Tibial nerve (tissue), 4 donors: ENCODE measurements around the gene STAMBPL1.

Experiments used
- CTCF ChIP-seq, 5 experiments: fragments of 200-600 bp in 3 of 5; fragments of 450-650 bp in 2 of 5; sonication (generic) in 3 of 5; IDR thresholded peaks; one replicate each; pipeline ENCODE4 v1.5.1; 2016 to 2019; ENCODE audit warnings: antibody characterized with exemption in 5 of 5, mild to moderate bottlenecking in 3 of 5, moderate library complexity in 2 of 5
- EP300 ChIP-seq, 2 donors: sonication (generic); formaldehyde crosslinking; IDR thresholded peaks; one replicate each; pipeline ENCODE4 v1.6.1; 2017; ENCODE audit warnings: antibody characterized with exemption in 2 of 2, mild to moderate bottlenecking in 1 of 2
- POLR2A ChIP-seq, 2 donors: fragments of 450-650 bp; IDR thresholded peaks; one replicate each; pipeline ENCODE4 v1.6.1; 2017; ENCODE audit warnings: antibody characterized with exemption in 2 of 2, mild to moderate bottlenecking in 2 of 2, moderate library complexity in 2 of 2

- no peak for TF ChIP-seq CTCF (IDR thresholded peaks at IDR 0.05)
- TF ChIP-seq POLR2A (IDR thresholded peaks at IDR 0.05): no peak
- TF ChIP-seq EP300 (IDR thresholded peaks at IDR 0.05): no peak
Observed at GRCh38 chr10:88958721-88959120, 78.7 kb downstream of the STAMBPL1 start.
